T-helper 1 cell treated with Interleukin-12 subunit alpha and Interleukin-12 subunit beta and Interleukin-4 antibody, amounts not matched to agents 30 ng/mL and 1 ng/mL, for 36 hours (primary cell): Measurements from ENCODE around the gene GRAMD1B. TPM values are rescaled to one million over a fixed set of nuclear protein-coding genes. Genes with fewer than 3 reads are reported as not detected.
"Not testable (repeated sequence)": the region's sequence is repeated elsewhere in the genome, so short reads cannot be mapped to it uniquely, and the experiment has no call there.

Experiments used
- intact Hi-C: fragments of 100-400 bp; cut with micrococcal nuclease; formaldehyde crosslinking; loops from one replicate; pipeline ENCODE4 v1.15.1; 2024
- total RNA-seq: library from RNA; stranded (reverse); gene quantifications from 2 replicates; pipeline ENCODE4 v1.2.3, GENCODE V29; 2022

Gene GRAMD1B
- total RNA-seq, 1 donor from 2014 or later = 132 TPM

- intact Hi-C loops = no loop called here
Measured at GRCh38 chr11:123560006-123560405, 129.9 kb downstream of the GRAMD1B start.

- intact Hi-C loops = no loop called here
Measured at GRCh38 chr11:123561431-123561800, 131.3 kb downstream of the GRAMD1B start.

- intact Hi-C loops = no loop called here
Measured at GRCh38 chr11:123562158-123562557, 132.1 kb downstream of the GRAMD1B start.

- intact Hi-C loops = no loop called here
Measured at GRCh38 chr11:123562829-123563228, 132.8 kb downstream of the GRAMD1B start.

- intact Hi-C loops = no loop called here
Measured at GRCh38 chr11:123564221-123564620, 134.2 kb downstream of the GRAMD1B start.

GRCh38 chr11:123566852-123567251, 136.8 kb downstream of the GRAMD1B start:
- intact Hi-C loops = no loop called here

- intact Hi-C loops = no loop called here
Measured at GRCh38 chr11:123567466-123567865, 137.4 kb downstream of the GRAMD1B start.

GRCh38 chr11:123568367-123568870, 138.3 kb downstream of the GRAMD1B start:
- intact Hi-C loops = no loop called here

GRCh38 chr11:123569393-123569792, 139.3 kb downstream of the GRAMD1B start:
- intact Hi-C loops = no loop called here

GRCh38 chr11:123570939-123571580, 141.0 kb downstream of the GRAMD1B start:
- intact Hi-C loops = no loop called here

- intact Hi-C loops = not testable (repeated sequence)
Measured at GRCh38 chr11:123572791-123573190, 142.7 kb downstream of the GRAMD1B start.

GRCh38 chr11:123573286-123573685, 143.2 kb downstream of the GRAMD1B start:
- intact Hi-C loops = no loop called here

- intact Hi-C loops = no loop called here
Measured at GRCh38 chr11:123575441-123575840, 145.4 kb downstream of the GRAMD1B start.

GRCh38 chr11:123576082-123576481, 146.0 kb downstream of the GRAMD1B start:
- intact Hi-C loops = loop anchor here (2.0 kb wide), 2 partner anchors 169 to 465 kb away; no protein-coding TSS in a partner anchor

GRCh38 chr11:123576501-123576900, 146.4 kb downstream of the GRAMD1B start:
- intact Hi-C loops = loop anchor here (2.0 kb wide), 2 partner anchors 170 to 466 kb away; no protein-coding TSS in a partner anchor

- intact Hi-C loops = loop anchor here (1.0 to 2.0 kb wide), 3 partner anchors 66 to 466 kb away; no protein-coding TSS in a partner anchor
Measured at GRCh38 chr11:123577081-123577598, 147.1 kb downstream of the GRAMD1B start.

- intact Hi-C loops = no loop called here
Measured at GRCh38 chr11:123578778-123579481, 148.9 kb downstream of the GRAMD1B start.

- intact Hi-C loops = no loop called here
Measured at GRCh38 chr11:123579482-123579812, 149.4 kb downstream of the GRAMD1B start.

- intact Hi-C loops = loop anchor here (1.0 to 2.0 kb wide), 2 partner anchors 127 to 277 kb away; no protein-coding TSS in a partner anchor
Measured at GRCh38 chr11:123580137-123580536, 150.1 kb downstream of the GRAMD1B start.

GRCh38 chr11:123580557-123581275, 150.6 kb downstream of the GRAMD1B start:
- intact Hi-C loops = loop anchor here (1.0 to 2.0 kb wide), 2 partner anchors 127 to 278 kb away; no protein-coding TSS in a partner anchor

- intact Hi-C loops = loop anchor here (2.0 kb wide), 1 partner anchor 279 kb away; no protein-coding TSS in a partner anchor
Measured at GRCh38 chr11:123581651-123582399, 151.8 kb downstream of the GRAMD1B start.
